Fibroblast of upper back skin (primary cell): ENCODE measurements around the gene TRIM28.

Experiments used
- DNase-seq: peaks from one replicate; pipeline ENCODE4 v3.0.0-alpha.2; 2013

The TRIM28 gene

GRCh38 chr19:58549664-58550361, 5.9 kb downstream of the TRIM28 start:
- DNase-seq, result no peak

DNA sequence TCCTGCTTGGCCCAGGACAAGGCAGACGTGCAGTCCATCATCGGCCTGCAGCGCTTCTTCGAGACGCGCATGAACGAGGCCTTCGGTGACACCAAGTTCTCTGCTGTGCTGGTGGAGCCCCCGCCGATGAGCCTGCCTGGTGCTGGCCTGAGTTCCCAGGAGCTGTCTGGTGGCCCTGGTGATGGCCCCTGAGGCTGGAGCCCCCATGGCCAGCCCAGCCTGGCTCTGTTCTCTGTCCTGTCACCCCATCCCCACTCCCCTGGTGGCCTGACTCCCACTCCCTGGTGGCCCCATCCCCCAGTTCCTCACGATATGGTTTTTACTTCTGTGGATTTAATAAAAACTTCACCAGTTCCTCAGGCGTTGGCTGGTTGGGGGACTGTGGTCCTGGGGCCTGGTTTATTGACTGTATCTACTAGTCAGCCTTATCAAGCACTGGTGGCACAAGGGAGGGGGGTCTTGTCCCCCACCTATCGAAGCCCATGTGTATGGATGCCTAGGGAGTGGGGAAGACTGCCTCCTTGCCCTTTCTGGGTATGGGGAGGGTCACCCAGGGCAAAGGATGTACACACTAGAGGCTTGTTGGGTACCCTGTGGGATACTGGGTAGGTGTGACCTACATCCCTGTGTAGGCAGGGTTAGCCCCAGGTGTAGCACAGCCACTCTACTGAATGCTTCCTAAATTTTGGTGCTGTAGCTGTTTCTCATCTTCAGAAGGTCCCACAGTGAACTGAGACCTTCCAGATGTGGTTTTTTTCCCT, 6.7 kb downstream of the TRIM28 start:
- no peak for DNase-seq

DNA sequence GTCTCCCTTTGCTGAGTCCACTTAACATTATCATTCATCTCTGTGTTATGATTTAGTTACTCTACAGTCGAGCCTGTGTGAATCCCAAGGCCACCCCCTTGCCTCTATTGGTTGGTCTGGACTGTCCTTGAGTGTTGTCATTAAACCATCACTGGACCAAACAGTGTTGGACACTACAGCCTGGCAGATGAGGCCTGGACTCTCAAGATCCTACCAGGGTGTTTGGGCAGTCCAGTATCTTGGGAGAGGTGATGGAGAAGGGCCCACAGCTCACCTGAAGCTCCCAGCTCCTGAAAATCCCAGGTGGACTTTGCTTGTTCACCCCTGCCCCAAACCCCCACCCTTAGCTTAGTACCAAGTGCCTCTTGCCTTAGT, 7.2 kb downstream of the TRIM28 start:
- no peak for DNase-seq

- no peak for DNase-seq
These were observed 8.0 kb downstream of the TRIM28 start for GRCh38 chr19:58551577-58552471.

DNA sequence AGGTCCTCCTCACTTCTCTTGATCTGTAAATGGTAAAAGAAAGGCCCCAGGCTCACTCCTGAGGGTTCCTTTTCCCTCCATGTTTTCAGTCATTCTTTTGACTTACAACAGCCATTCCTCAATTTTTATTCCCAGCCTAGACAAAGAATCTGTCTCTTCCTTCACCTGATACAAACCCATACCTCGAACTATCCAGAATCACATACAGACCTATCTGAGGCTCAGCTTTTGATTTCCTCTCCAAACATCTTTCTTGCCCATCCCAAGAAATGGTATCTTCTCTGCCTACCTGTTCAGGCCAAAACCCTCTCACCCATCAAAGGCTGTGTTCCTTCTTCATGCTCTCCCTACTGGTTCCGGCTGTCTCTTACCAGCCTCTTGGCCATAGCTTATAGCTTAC, 8.8 kb downstream of the TRIM28 start:
- DNase-seq, result no peak

GRCh38 chr19:58553799-58554493, 10.1 kb downstream of the TRIM28 start:
- DNase-seq, result no peak

GRCh38 chr19:58554494-58555368, 10.9 kb downstream of the TRIM28 start, which contains the start of gene CHMP2A:
Gene CHMP2A, minus strand, starts transcription at chr19:58555105. Its CDS starts 893 bp downstream, at chr19:58554212.
- peak; percentile 96 for DNase-seq

DNA sequence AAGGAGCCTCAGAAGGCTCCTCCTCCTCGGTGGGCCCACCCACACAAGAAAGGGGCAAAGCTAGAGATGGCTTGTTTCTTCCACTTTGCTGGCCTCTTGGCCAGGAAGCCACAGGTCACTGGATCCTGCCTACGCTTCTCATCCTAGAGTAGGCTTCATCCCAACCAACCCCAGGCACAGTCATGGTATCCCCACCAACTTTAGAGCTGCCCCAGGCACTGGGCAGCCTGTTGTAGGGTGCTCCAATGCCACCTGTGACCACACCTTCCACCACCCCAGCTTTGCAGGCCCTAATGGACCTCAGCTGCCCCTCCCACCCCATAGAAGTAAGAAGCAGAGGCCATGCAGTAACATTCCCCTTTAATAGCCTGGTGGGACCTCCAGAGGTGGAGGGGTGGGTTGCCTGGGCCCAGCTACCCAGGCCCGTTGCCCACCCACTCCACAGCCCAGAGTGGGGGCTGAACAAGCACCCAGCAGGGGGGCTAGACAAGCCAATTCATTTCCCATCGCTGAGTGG, 11.6 kb downstream of the TRIM28 start:
- no peak for DNase-seq

GRCh38 chr19:58555920-58556621, 12.2 kb downstream of the TRIM28 start:
- no peak for DNase-seq

DNA sequence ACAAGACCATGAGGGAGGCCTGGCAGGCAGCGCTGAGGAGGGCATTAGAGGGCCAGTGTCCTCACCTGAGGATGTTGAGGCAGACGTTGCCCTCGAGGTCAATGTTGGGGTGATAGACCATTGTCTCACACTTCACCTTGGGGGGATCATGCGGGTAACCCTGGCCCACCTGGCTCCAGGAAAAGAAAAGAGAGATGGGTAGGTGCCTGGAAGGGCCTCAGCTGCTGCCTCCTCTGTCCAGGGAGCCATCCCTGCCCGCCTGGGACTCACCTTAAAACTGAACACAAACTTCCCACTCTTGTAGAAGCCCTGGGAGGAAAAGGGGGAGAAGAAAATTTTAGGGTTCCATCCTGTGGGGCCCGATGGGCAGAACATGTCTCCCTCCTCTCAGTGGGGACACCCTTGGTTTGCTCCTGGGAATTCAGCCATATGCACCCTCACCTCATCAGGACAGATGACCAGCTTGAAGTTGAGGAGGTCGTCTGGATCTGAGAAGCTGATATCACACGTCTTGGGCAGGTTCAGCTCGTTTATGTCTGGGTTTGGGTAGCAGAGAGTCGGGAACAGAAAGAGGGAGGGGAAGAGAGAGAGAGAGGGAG, 12.9 kb downstream of the TRIM28 start:
- DNase-seq, result no peak

DNA sequence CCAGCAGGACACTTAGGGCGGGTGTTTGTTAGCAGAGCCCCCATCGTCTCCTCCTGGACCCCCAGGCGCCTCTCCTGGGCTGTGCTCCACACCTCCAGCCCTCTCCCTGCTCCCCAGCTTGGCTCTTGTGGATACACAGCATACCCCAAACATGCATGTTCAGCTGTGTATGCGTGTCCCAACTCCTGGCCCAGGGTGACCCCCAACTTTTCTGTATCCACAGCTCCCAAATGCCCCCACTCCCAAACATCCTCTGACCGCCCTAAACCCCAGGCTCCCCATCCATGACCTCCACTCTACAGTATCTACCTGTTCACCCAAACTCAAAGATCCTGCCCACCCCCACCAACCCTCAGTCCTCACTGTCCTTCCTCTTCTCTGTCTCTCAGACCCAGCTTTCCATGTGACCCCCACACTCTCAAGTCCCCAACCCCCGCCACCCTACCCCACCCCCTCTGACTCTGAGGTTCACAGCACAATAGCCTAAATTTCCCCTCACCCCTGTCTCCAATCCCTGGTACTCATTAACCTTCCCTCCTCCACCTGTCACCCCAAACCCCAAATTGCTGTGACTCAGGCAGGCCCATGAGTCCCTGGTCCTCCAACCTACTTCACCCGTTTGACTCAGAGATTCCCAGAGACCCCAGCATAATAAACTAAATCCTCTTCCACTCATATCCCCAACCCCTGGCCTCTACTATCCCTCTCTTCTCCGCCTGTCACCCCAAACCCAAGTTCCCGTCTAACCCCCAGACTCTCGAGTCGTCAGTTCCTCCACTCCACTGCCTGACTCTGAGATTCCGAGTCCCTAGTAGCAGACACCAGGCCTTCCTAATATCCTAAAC, 13.6 kb downstream of the TRIM28 start:
- no peak for DNase-seq

- DNase-seq, result no peak
These were observed 14.3 kb downstream of the TRIM28 start, which contains the start of gene UBE2M for GRCh38 chr19:58558066-58558622. Gene UBE2M, minus strand, starts transcription at chr19:58558611. Its CDS starts 230 bp downstream, at chr19:58558381.

DNA sequence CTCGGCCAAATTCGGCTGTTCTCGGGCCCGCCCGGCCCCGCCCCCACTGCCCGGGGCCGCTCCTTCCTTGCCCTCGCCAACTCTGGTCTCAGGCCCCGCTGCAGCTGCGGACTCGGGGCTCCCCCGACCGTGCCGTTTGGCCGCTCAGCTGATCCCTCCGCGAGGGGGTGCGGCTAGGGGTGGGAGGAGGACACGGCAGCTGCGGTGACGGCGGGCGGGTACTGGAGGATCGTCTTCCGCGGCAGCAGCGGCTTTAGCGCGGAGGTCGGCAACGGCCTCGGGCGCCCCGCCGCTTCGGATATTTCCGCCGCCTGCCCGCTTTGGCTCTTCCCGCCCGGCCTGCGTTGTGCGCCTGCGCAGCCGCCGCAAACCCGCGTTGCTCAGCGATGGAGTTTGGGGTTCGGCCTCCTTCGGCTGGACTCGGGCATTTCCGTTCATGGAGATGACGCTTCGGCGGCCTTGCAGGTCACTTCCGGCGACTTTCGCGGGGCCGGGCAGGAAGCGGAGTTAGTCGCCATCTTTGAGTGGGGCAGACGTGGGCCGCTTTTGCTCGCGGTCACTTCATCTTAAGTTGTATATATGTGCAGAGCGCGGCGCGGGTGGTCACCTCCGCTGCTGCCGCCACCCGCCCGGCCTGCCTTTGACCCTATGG, 14.9 kb downstream of the TRIM28 start:
- peak; percentile 98 for DNase-seq

GRCh38 chr19:58559275-58560006, 15.6 kb downstream of the TRIM28 start:
- peak; percentile 92 for DNase-seq

GRCh38 chr19:58560007-58560887, 16.4 kb downstream of the TRIM28 start:
- no peak for DNase-seq

DNA sequence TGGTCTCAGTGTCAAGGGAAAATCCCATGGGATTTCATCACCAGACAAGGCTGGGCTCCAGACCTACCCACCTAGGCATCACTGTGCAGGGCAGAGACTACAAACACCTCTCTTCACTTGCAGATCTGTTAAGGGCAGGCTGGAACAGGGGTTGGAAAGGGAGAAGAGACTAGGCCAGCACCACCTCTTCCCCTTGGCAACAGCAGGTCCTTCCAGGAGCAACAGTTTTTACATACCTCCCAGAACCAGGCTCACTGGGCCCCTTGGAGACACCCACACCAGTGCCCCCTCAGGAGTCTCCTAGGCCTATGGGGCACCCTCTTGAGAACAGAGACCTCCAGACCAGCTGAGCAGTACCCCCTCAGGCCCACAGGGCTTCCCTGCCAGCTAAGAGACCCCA, 17.1 kb downstream of the TRIM28 start:
- no peak for DNase-seq
